HEK293 (cell line): ENCODE data around the gene INA.

Experiments used
- BCL11B ChIP-seq: fragments of 450-650 bp; formaldehyde crosslinking; IDR thresholded peaks from 2 replicates; pipeline ENCODE4 v1.5.1; 2016; ENCODE audit warnings: low read depth, missing biosample characterization, missing genetic modification characterization
- GLIS1 ChIP-seq: fragments of 450-650 bp; formaldehyde crosslinking; IDR thresholded peaks from 2 replicates; pipeline ENCODE4 v1.5.1; 2016; ENCODE audit warnings: missing biosample characterization, missing genetic modification characterization
- HOXC10 ChIP-seq: sonication (generic); formaldehyde crosslinking; IDR thresholded peaks from 2 replicates; pipeline ENCODE4 v1.8.1; 2023; ENCODE audit warnings: mild to moderate bottlenecking, missing genetic modification reagents
- PRDM1 ChIP-seq: fragments of 450-650 bp; formaldehyde crosslinking; IDR thresholded peaks from 2 replicates; pipeline ENCODE4; 2016; ENCODE audit warnings: missing biosample characterization, missing genetic modification characterization
- SP2 ChIP-seq: fragments of 450-650 bp; formaldehyde crosslinking; IDR thresholded peaks from 2 replicates; pipeline ENCODE4 v1.5.1; 2016; ENCODE audit warnings: missing biosample characterization, missing genetic modification characterization
- WT1 ChIP-seq: fragments of 450-650 bp; formaldehyde crosslinking; IDR thresholded peaks from 2 replicates; pipeline ENCODE4 v1.5.1; 2016; ENCODE audit warnings: missing biosample characterization, missing genetic modification characterization
- ZBTB44 ChIP-seq: fragments of 450-650 bp; IDR thresholded peaks from 2 replicates; pipeline ENCODE4 v1.5.1; 2018; ENCODE audit warnings: missing biosample characterization, mild to moderate bottlenecking, missing genetic modification characterization
- ZFP69B ChIP-seq: fragments of 450-650 bp; formaldehyde crosslinking; IDR thresholded peaks from 2 replicates; pipeline ENCODE4 v1.5.1; 2016; ENCODE audit warnings: missing biosample characterization, missing genetic modification characterization
- ZNF155 ChIP-seq: fragments of 450-650 bp; formaldehyde crosslinking; IDR thresholded peaks from 2 replicates; pipeline ENCODE4 v1.5.1; 2016; ENCODE audit warnings: missing biosample characterization, missing genetic modification characterization
- ZNF175 ChIP-seq: fragments of 450-650 bp; formaldehyde crosslinking; IDR thresholded peaks from 2 replicates; pipeline ENCODE4 v1.5.1; 2016; ENCODE audit warnings: missing biosample characterization, missing genetic modification characterization
- ZNF221 ChIP-seq: fragments of 450-650 bp; formaldehyde crosslinking; IDR thresholded peaks from 2 replicates; pipeline ENCODE4 v1.5.1; 2017; ENCODE audit warnings: missing biosample characterization, missing genetic modification characterization, borderline replicate concordance
- ZNF280C ChIP-seq: fragments of 450-650 bp; formaldehyde crosslinking; IDR thresholded peaks from 2 replicates; pipeline ENCODE4 v1.5.1; 2016; ENCODE audit warnings: missing biosample characterization, missing genetic modification characterization
- ZNF426 ChIP-seq: fragments of 450-650 bp; formaldehyde crosslinking; IDR thresholded peaks from 2 replicates; pipeline ENCODE4 v1.5.1; 2017; ENCODE audit warnings: missing biosample characterization, missing genetic modification characterization, mild to moderate bottlenecking, inconsistent platforms, moderate library complexity
- ZNF518A ChIP-seq: fragments of 450-650 bp; formaldehyde crosslinking; conservative IDR thresholded peaks from 2 replicates; pipeline ENCODE4 v1.5.1; 2016; ENCODE audit warnings: low read depth, missing biosample characterization, missing genetic modification characterization
- ZNF585B ChIP-seq: fragments of 450-650 bp; formaldehyde crosslinking; IDR thresholded peaks from 2 replicates; pipeline ENCODE4 v1.5.1; 2016; ENCODE audit warnings: missing biosample characterization, missing genetic modification characterization
- ZNF600 ChIP-seq: fragments of 450-650 bp; formaldehyde crosslinking; IDR thresholded peaks from 2 replicates; pipeline ENCODE4 v1.5.1; 2016; ENCODE audit warnings: missing biosample characterization, missing genetic modification characterization
- ZNF624 ChIP-seq: fragments of 450-650 bp; formaldehyde crosslinking; IDR thresholded peaks from 2 replicates; pipeline ENCODE4 v1.5.1; 2017; ENCODE audit warnings: missing biosample characterization, missing genetic modification characterization
- ZNF677 ChIP-seq: fragments of 450-650 bp; IDR thresholded peaks from 2 replicates; pipeline ENCODE4 v1.5.0; 2018; ENCODE audit warnings: missing biosample characterization, mild to moderate bottlenecking, missing genetic modification characterization, moderate library complexity
- ZNF692 ChIP-seq: fragments of 450-650 bp; formaldehyde crosslinking; IDR thresholded peaks from 2 replicates; pipeline ENCODE4 v1.5.1; 2016; ENCODE audit warnings: missing biosample characterization, missing genetic modification characterization
- TF ChIP-seq, protein P1 (sequence below): fragments of 450-650 bp; formaldehyde crosslinking; IDR thresholded peaks from 2 replicates; pipeline ENCODE4 v1.5.1; 2017; ENCODE audit warnings: missing biosample characterization, missing genetic modification characterization
- TF ChIP-seq, protein P2 (sequence below): fragments of 450-650 bp; formaldehyde crosslinking; IDR thresholded peaks from 2 replicates; pipeline ENCODE4 v1.5.1; 2016; ENCODE audit warnings: missing biosample characterization, missing genetic modification characterization
- TF ChIP-seq, protein P3 (sequence below): fragments of 450-650 bp; formaldehyde crosslinking; IDR thresholded peaks from 2 replicates; pipeline ENCODE4 v1.5.1; 2016; ENCODE audit warnings: missing biosample characterization, missing genetic modification characterization

INA gene

GRCh38 chr10:103278862-103279298 lies 1.9 kb downstream of the INA start (continued):
- TF ChIP-seq PRDM1 (tag by site-specific recombination) (0 out of 2 replicates have a peak, but pooled peaks have one; percentile 34), ZNF518A (tag by site-specific recombination) (no peak), ZFP69B (peak; percentile 92), ZNF175 (tag by site-specific recombination) (no peak), ZNF600 (tag by site-specific recombination) (peak; percentile 45; the same call in 1 of the 2 replicates), ZNF677 (tag by site-specific recombination) (no peak), ZNF585B (no peak), ZNF426 (no peak), ZNF221 (tag by site-specific recombination) (no peak), WT1 (no peak), ZNF280C (tag by site-specific recombination) (peak; percentile 30; the same call in 1 of the 2 replicates), SP2 (tag by site-specific recombination) (no peak), GLIS1 (tag by site-specific recombination) (no peak), ZNF624 (tag by site-specific recombination) (no peak), ZBTB44 (tag by site-specific recombination) (no peak), HOXC10 (CRISPR knock-in tag) (no peak), ZNF155 (tag by site-specific recombination) (no peak), ZNF692 (peak; percentile 91), BCL11B (0 out of 2 replicates have a peak, but pooled peaks have one; percentile 31)
- TF ChIP-seq, protein P1, sequence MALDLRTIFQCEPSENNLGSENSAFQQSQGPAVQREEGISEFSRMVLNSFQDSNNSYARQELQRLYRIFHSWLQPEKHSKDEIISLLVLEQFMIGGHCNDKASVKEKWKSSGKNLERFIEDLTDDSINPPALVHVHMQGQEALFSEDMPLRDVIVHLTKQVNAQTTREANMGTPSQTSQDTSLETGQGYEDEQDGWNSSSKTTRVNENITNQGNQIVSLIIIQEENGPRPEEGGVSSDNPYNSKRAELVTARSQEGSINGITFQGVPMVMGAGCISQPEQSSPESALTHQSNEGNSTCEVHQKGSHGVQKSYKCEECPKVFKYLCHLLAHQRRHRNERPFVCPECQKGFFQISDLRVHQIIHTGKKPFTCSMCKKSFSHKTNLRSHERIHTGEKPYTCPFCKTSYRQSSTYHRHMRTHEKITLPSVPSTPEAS (tag by site-specific recombination) = peak; percentile 81
- TF ChIP-seq, protein P2, sequence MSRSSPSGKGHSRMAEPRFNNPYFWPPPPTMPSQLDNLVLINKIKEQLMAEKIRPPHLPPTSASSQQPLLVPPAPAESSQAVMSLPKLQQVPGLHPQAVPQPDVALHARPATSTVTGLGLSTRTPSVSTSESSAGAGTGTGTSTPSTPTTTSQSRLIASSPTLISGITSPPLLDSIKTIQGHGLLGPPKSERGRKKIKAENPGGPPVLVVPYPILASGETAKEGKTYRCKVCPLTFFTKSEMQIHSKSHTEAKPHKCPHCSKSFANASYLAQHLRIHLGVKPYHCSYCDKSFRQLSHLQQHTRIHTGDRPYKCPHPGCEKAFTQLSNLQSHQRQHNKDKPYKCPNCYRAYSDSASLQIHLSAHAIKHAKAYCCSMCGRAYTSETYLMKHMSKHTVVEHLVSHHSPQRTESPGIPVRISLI = 0 out of 2 replicates have a peak, but pooled peaks have one; percentile 13
- TF ChIP-seq, protein P3, sequence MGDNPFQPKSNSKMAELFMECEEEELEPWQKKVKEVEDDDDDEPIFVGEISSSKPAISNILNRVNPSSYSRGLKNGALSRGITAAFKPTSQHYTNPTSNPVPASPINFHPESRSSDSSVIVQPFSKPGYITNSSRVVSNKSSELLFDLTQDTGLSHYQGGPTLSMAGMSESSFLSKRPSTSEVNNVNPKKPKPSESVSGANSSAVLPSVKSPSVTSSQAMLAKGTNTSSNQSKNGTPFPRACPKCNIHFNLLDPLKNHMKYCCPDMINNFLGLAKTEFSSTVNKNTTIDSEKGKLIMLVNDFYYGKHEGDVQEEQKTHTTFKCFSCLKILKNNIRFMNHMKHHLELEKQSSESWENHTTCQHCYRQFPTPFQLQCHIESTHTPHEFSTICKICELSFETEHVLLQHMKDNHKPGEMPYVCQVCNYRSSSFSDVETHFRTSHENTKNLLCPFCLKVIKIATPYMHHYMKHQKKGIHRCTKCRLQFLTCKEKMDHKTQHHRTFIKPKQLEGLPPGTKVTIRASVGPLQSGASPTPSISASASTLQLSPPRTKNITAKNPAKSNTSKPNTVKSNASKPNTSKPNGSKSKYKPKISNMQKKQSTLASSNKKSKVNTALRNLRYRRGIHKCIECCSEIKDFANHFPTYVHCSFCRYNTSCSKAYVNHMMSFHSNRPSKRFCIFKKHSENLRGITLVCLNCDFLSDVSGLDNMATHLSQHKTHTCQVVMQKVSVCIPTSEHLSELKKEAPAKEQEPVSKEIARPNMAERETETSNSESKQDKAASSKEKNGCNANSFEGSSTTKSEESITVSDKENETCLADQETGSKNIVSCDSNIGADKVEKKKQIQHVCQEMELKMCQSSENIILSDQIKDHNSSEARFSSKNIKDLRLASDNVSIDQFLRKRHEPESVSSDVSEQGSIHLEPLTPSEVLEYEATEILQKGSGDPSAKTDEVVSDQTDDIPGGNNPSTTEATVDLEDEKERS (tag by site-specific recombination) = no peak
